Measurements from ENCODE around the gene DCBLD2.

Gene DCBLD2

DNA sequence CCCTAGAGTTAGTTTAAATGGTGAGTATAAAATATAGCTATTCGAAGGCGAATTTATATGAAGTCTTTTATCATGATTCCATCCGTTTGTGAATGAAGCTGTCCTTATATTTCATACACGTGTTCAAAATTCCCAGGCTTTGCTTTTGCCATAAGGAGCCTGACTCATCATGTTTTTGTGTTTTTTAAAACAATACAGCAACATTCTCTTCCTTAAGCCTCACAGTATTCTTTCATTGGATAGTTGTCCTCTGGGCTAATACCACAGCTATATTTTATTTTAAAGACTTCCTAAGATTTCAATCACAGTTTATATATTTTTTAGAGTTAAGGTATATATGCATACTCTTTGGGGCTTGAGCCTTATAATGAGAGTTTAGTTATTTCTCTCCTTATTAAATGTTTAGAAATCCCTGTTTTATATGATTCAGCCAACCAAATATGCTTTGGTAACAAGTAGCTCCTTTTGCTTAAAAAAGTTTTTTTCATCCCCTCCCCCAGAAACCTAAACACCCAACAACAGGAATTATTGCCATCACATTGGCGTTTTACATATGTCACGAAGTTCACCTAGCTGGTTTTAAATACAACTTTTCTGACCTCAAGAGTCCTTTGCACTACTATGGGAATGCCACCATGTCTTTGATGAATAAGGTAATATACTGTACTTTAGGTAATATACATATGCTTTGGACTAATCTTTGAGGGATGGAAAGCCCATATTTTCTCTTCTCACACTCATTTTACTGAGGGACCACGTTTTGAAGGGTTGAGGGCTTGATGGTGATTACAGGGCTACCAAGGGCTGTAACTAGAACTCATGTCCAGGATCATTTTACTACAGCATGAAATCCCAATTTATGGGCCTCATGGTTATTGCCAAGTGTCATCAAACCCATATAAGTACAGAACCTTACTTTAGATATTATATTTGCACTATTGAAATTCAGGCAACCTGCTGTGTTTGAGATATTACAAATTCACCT lies 109.9 kb downstream of the DCBLD2 start:
- no peak for DNase-seq (ENCODE audit: low read depth)

DNA sequence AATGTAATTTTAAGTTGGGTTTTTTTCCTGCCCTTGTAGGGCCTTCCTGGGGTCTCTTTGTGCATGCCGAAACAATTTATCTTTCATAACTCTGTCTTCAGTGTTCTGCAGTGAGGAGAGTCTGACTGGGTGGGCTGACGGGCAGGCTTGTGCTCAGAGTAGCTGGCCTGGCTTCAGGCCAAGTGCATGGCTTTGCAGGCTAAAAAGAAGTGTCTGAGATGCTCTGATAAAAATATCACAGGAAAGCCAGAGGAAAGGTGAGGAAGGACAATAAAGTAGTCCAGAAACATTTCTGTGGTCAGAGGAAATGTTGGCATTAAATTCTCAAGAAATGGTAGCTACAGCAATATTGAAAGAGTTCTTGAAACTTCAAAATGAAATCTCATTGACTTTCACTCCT lies 112.8 kb downstream of the DCBLD2 start:
- no peak for DNase-seq (ENCODE audit: low read depth)

DNA sequence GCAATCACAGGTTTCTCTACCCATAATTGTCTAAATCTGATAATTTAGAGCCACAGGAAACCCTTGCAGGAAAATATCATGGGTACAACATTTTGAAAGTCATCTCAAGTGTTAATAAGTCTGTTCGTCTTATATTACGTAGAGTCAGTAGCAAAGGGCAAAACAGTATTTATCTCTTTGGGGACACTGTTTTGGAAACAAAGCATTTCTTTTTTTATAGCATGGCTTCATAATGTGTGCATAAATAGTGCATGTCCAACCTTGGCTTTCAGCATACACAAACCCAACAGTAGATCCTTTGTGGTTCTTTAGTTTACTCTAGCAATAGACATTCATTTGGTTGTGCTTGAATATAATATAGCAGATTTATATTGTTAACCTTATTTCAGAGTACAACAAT lies 114.3 kb downstream of the DCBLD2 start:
- no peak for DNase-seq (ENCODE audit: low read depth)

DNA sequence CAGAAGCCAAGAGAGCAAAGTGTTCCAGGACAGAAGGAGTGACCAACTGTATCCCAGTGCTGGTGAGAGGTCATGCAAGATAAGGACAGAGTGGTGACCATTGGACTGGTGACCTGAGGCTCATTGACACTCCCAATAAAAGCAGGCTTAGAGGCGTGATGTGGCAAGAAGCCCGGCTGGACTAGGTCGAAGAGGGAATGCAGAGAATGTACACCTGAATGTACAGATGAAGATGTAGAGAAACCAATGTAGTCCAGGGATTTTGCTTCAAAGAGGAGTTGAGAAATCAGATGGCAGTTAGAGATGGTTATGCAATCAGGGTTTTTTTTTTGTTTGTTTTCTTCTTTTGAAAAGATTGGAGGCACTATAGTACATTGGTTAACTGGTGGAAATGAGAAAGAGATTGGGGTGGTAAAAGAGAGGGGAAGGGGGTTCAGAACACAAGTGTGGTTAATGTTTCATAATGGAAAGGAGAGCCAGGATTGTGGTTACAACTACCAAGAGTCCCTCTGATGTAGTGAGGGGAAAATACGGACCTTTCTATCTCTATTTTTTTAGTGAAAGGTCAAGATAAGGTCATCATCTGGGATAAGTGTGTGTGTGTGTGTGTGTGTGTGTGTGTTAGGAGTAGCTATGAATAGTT lies 115.0 kb downstream of the DCBLD2 start:
- no peak for DNase-seq (ENCODE audit: low read depth)

DNA sequence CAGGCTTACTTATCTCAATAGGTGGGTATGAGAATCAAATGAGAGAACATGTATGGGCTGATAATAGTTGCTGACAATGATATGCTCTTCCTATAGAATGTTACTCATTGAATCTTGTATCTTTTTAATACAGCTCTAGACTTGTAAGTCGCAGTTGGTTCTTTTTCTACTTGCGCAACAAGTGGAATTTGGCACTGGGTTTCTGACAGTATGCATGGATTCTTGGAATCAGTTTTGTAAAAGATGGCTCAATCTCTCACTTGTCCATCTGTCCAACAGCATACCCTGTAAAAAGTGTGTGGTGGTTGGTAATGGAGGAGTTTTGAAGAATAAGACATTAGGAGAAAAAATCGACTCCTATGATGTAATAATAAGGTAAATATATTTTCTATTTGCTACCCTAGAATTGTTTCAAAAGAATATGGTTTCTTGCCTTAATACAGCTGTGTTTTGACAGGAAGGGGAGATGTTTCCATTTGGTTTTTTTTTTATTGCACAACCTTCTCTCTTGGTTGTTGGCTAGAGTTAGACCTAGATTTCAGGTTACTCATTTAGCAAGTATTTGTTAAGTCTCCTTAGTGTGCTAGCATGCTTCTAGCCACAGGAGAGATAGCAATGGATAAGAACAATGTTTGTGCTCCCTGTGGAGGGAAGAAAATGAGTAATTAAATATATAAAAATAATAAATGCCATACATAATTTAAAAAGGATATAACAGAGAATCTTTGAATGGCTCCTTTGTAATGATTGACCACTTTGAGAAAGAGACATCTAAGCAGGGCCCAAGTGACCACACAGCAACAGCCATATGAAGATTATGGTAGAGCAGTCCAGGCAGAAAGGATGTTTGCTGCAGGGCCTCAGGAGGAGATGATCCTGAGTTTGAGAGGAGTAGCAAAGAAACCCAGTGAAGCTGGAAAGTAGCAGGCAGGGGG lies 116.6 kb downstream of the DCBLD2 start:
- no peak for DNase-seq (ENCODE audit: low read depth)

DNA sequence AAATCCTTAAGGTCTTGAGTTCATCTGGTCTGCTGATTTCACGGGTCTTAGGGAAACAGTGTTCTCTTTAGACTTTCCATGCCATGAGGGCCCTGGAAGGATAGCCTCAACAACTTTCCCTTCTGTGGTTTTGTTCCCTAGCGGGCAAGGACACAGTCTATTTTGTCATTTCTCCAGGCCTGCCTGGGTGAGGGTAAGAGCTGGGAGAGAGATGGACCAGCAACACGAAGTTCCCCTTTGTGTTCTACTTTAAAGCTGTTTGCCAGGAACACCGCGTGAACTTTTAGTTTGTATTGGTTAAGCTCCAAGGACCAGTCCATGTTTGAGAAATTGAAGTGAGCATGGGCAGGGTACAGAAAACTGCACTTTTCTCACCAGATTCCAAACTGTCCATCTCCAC lies 117.5 kb downstream of the DCBLD2 start:
- DNase-seq (ENCODE audit: low read depth), result no peak

DNA sequence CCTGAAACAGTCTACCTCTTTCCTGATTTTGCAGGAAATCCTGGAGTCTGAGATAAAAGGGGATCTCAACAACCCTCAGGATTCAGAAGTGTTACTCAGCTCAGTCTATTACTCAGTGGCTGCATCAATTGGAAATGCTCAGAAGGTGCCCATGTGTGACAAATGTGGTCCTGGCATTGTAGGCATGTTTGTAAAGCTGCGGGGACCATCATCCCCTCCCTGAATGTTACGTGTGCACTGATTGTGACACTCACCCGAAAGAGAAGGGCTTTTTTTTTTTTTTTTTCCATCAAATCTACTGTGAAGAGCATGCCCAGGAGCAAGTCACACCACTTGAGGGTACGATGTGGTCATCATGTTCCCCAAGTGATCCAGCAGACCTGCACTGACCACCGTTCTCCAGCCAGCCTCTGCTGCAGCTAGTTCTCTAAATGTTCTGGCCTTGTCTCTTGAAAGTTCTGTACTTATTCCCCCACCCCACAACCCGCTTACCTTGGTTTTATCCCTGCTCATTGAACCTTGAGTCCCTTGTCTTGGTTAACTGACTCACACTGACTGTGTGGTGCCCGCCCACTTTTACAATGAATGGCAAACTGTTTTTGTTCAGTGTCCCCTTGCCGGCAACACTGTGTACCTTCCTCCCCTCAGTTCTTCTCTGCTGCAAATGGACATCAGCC lies 118.5 kb downstream of the DCBLD2 start:
- no peak for DNase-seq (ENCODE audit: low read depth)

DNA sequence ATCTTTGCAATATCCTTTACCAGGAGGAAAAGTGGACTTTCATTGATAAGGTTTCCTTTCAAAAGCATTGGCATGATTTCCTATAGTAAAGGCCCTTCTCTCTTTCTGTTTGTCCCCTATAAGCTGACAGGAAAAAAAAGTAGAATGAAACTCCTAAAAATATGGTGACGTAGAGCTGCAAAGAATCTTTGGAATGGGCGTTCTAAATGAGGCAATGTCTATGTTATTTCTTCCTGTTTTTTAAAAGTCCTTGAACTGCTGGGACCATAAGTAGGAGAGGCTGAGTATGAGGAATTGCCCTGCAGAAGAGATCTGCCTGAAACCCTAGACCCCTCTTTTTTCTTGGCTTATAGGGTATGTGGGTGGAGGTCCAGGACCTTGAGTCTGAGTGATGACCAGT lies 121.2 kb downstream of the DCBLD2 start:
- no peak for DNase-seq (ENCODE audit: low read depth)

DNA sequence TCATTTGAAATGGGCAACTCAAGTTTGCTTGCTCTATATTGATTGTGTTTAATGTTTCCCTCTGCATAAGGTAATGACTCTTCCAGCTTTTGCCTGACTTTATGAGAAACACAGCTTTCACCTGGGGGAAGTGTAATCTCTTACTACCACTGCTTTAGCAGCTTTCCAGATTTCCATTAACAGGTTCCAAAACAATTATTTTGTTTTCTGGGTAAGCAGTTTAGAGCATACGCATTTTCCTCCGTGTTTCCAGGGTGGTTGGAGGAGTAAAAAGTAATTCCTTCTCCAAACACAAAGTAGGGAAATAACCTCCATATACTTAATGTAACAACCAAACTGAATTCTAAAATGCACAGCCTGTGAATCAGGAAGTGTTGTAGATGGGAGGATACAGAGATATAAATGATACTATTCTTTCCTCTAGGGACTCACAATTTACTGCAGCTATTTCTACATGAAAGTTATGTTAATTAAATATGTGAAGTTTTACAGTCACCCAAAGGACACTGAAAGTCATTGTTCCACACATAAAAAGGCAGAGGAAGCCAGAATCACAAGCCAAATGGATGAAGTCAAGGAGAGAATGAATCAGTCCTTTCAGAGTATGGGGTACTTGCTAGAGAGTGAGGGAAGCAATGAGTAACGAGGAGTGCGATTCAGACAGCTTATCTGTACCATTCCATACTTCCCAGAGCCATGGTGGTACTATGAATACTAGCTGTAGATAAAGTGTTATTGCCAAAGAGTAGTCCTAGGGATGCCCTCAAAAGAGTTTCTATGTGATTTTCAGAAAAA lies 121.8 kb downstream of the DCBLD2 start:
- no peak for DNase-seq (ENCODE audit: low read depth)

DNA sequence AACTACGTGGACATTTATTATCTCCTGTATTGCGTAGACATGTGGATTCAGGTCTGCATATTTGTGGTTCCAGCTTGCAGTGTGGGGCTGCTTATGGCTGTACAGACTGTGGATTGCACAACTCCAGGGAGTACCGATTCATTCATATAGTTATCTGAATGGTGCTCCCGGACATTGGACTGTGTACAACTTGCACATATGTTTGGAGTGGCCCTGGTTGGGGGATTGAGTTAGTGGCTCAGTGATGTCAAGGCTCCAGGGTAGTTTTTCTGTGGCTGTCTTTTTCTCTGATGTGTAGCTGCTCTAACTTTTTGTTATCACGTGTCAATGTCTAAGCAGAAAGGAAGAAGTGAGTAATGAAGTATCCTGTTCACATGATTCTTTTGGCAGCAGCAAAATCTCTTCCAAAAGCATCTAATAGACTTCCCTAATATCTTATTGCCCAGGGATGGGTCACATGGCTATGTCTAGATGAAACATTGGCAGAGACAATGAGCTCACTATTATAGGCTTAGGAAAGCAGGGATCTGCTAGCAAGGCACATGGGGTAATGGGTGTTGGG lies 122.6 kb downstream of the DCBLD2 start:
- no peak for DNase-seq (ENCODE audit: low read depth)

DNA sequence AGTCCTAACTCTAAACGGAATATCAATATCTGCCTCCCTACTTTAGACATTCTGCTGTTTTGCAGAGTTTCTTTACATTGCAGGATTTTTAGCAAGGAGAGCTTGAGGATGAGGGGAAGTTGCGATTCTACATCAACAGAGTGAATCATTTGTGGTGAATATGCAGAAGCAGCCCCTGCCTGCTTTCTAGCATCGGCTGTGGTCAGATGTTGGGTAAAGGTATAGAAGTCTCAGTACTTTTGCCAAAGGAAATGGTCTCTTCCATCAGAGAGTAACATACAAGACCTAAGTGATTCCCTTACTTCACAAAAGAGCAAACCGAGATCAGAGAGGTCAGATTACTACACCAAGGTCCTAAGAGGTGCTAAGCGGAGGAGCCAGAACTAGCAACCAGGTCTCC lies 123.1 kb downstream of the DCBLD2 start:
- DNase-seq (ENCODE audit: low read depth), result no peak

DNA sequence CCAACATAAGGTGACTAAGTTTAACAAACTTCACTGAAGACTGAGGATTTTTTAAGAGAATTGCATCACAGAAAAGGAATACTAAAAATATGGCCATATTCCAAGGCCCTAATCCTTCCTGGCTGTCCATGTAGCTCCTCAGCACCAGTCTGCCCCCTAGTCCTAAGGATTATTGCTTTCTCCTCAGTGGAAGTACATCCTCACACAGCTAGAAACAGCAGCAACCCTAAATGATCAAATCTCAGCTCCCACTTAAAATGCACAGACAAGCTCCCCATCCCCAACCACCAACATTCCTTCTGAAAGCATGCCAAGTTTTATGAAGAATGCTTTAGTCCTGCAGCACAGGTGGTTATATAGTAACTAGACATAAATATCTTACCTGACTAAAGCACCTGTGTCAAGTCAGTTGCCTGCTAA lies 123.7 kb downstream of the DCBLD2 start:
- no peak for DNase-seq (ENCODE audit: low read depth)

DNA sequence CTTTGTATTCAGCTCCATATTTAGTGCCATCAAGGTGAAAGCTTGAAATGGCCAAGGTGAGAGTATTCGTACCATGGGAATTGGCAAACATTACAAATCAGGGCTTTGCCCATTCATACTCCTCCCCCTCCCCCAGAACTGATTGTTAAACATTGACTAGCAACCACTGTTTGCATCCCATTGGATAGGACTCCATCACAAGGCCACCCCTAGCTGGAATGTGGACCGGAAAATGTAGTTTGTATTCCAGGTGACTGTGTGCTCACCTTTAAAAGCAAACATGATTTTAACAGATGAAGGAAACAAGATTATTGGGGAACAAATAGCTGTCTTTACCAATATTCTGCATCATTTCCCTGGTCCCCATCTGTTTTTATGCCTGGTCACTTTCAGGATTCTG lies 124.2 kb downstream of the DCBLD2 start:
- DNase-seq (ENCODE audit: low read depth), result no peak

DNA sequence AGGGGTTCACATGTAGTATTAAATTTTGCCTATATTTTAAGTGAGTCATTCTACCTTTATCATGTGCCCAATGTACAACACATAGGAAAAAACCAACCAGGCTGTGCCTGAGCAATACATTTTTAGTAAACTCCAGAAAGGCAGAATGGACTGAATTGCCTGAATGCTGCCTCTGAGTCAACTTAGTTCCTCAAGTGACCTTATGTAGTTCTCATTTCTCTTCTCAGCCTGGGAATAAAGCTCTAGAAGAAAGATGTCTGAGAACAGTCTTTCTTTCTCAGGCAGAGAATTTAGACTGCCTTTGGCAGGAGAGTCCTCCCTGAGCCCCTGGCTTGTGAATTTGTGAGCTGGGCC lies 125.4 kb downstream of the DCBLD2 start:
- no peak for DNase-seq (ENCODE audit: low read depth)

DNA sequence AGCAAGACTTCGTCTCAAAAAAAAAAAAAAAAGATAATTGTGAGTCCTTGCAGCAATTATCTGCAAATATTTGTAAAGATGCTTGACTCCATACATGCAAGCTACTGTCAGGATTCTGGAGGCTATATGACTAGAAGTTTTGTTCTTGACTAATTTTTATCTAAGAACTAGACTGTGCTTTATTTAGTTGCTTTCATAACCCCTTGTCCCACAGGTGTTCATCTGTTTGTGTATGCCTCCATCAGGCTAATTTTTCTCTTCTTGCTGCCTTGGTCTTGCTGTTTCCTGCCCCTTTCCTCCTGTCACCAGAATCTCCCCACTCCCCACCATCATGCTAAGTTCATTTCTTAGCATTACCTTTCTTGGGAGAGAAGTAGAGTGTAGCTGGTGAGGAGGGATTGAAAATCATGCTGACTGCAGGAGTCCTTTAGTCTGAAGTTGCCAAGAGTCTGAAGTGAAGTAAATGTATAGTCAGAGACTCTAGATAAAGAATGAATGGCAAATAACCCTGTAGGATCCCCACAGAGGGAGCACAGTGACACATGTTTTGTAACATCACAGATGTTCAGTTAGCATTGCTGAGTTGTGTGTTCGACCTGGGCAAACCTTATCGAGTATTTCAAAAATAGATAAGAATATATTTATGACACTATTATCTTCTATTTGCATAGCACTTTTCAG lies 125.9 kb downstream of the DCBLD2 start:
- DNase-seq (ENCODE audit: low read depth), result no peak

DNA sequence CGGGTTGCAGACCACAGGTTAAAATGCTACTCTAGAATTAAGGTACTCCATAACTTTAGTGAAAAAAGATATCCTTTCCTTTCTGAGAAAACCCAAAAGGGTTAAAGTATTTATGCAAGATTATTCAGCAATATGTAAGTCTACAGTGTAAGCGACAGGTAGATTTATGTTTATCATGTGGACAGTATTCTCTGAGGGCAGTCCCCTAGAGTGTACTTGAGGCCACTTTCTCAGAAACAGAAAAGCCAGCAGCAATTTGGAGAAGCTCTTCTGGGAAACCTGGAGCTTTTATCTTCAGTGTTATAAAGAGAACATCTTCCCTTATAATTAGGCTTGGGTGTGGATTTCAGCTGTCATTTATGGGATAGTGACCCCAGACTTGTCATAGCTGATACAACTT lies 129.5 kb downstream of the DCBLD2 start:
- no peak for DNase-seq (ENCODE audit: low read depth)

DNA sequence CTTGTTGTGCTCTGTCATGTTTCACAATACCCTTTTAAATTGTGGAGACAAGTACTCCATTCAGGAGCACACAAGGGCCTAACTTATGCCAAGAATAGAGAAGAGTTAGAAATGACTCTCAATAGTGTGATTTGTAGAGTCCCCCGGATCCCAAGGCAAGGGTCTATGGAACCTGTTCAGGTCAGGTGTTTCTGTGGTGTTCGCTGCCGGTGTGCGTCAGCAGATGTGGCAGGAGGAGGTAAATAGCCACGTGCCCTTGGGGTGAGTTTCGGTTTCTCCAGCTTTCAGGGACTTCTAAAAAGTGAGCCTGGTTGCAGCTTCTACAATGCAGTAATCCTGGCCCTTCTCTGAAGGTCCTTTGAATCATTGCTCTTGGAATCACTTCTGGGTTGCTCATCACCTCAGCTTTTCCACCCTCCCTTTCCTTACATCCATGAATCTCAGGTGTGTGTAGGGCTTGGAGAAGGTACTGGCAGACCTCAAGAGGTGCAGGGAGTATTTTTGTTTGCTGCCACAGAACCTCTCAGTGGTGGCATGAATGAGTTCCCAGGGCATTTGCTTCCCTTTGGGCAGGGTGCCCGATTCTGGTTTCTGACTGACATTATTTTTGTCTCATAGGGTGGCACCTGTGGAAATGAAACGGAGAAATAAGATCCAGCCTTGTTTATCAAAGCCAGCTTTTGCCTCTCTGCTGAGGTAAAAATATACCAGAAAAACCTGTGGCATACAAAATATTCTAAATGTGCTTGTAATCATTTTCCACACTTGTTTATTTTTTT lies 131.0 kb downstream of the DCBLD2 start:
- no peak for DNase-seq (ENCODE audit: low read depth)

DNA sequence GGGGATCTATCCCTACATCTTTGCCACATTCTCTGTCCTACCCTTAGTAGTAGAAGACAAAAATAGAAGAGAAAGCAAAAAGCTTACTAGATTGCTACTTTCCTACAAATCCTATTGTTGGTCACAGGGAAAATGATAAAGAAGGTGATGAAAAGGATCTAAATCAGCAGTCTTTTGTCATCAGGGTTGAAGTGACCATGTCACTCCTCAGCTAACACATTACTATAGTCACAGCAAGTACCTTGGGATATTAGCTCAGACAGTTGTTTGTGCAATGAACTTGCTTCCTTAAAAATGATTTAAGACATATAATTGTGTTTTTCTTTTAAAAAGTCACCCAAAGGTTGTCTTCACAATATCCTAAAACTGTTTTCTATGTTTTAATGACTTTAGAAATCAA lies 132.0 kb downstream of the DCBLD2 start:
- no peak for DNase-seq (ENCODE audit: low read depth)

DNA sequence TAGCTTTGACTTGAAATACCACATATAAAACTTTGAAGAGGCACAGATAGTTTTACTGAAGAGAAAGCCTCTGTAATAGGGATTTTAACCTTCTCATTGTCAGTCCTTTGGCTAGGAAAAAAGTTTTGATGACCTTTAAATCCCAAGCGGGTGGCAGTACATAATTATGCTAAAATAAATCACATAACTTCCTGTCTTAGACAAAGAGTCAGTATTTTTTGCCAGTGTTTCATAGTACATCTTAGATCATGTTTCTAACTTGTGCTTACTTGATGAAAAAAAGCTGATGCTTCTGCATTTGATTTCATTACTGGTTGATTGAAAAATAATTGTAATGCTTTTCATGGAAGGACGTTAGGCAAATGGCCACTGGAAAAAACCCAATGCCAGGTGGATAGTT lies 132.5 kb downstream of the DCBLD2 start:
- DNase-seq (ENCODE audit: low read depth), result no peak

Measured in activated T-cell treated with anti-CD3 and anti-CD28 coated beads for 1 hour (primary cell).